ENCODE data around the gene VGLL1. TPM values are rescaled to one million over a fixed set of nuclear protein-coding genes. Genes with fewer than 3 reads are reported as not detected.

The VGLL1 gene
- total and polyA plus RNA-seq, 10 donors: not detected

DNA sequence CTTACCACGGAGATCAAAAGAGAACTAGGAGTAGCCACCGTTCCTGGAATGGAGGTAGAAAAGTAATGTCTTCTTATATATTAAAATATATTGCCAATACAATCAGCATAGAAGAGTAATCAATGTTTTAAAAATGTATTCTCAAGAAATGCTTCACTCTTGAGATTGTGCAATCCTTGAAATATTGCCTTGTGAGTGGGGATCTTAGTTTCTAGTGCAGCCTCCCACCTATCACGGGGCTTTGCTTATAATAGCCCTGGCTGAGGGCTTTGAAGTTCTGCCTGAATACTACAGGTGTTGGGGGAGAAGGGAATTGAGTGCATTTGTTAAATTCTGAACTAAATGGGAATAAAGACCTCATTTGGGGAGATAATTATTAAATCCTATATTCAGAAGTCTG lies 55.5 kb downstream of the VGLL1 start:
- H3K4me1 ChIP-seq: peaks cover 0 to 25% (median 0%) of the 10 kb centered on the region in 6 donors
- intact Hi-C loops (cut with DNase I; ENCODE audit: low total_unique reads): no loop called here
- no peak for DNase-seq
- WGBS, 5 donors: 52 to 69% (median 59%) methylated on average over 3 of the region's 3 CpGs
- TF ChIP-seq POLR2A (IDR thresholded peaks at IDR 0.05) (no peak), POLR2AphosphoS5 (IDR thresholded peaks at IDR 0.05) (no peak)
- TF ChIP-seq, protein P1, sequence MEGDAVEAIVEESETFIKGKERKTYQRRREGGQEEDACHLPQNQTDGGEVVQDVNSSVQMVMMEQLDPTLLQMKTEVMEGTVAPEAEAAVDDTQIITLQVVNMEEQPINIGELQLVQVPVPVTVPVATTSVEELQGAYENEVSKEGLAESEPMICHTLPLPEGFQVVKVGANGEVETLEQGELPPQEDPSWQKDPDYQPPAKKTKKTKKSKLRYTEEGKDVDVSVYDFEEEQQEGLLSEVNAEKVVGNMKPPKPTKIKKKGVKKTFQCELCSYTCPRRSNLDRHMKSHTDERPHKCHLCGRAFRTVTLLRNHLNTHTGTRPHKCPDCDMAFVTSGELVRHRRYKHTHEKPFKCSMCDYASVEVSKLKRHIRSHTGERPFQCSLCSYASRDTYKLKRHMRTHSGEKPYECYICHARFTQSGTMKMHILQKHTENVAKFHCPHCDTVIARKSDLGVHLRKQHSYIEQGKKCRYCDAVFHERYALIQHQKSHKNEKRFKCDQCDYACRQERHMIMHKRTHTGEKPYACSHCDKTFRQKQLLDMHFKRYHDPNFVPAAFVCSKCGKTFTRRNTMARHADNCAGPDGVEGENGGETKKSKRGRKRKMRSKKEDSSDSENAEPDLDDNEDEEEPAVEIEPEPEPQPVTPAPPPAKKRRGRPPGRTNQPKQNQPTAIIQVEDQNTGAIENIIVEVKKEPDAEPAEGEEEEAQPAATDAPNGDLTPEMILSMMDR (IDR thresholded peaks at IDR 0.05 in 8 of 11, conservative IDR thresholded peaks at IDR 0.05 in 3 of 11): no peak
- H3K27ac ChIP-seq: peak overlapping the region in 4 of 8 donors; percentile 2 to 65 (median 53)
- H3K9me3 ChIP-seq: no peaks in the 10 kb centered on the region
- no peaks in the 10 kb centered on the region for H3K36me3 ChIP-seq
- no peaks in the 10 kb centered on the region for H3K27me3 ChIP-seq (replicated peaks in 1 of 7)
- H3K4me3 ChIP-seq: no peak overlapping the region

DNA sequence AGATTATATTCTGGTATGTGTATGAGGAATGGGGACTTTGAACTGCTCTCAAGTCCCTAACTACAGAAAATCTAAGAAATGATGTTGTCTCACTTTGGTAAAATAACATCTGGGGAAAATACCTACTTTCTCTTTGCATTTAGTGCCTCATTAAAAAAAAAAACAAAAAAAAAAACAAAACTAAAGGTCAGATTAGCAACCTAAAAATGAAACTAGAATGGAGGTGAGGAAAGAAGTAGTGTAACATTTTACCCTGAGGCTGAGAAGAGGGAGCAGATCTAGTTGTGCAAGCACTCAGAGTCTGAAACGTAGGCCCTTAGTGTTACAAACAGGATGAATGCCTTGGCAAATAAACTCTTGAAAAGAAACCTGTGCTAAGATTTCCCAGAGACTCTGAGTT lies 56.0 kb downstream of the VGLL1 start:
- 26 to 61% (median 39%) methylated on average over 1 of the region's 1 CpG for WGBS, 5 donors
- peaks cover 0 to 25% (median 0%) of the 10 kb centered on the region in 6 donors for H3K4me1 ChIP-seq
- intact Hi-C loops (cut with DNase I; ENCODE audit: low total_unique reads): no loop called here
- no peaks in the 10 kb centered on the region for H3K9me3 ChIP-seq
- no peaks in the 10 kb centered on the region for H3K36me3 ChIP-seq
- no peak overlapping the region for H3K4me3 ChIP-seq
- TF ChIP-seq, protein P1 (IDR thresholded peaks at IDR 0.05 in 8 of 11, conservative IDR thresholded peaks at IDR 0.05 in 3 of 11): no peak
- TF ChIP-seq POLR2AphosphoS5 (IDR thresholded peaks at IDR 0.05) (no peak), POLR2A (IDR thresholded peaks at IDR 0.05) (no peak)
- DNase-seq: no peak
- no peaks in the 10 kb centered on the region for H3K27me3 ChIP-seq (replicated peaks in 1 of 7)
- H3K27ac ChIP-seq: peak overlapping the region in 4 of 8 donors; percentile 2 to 65 (median 53)

DNA sequence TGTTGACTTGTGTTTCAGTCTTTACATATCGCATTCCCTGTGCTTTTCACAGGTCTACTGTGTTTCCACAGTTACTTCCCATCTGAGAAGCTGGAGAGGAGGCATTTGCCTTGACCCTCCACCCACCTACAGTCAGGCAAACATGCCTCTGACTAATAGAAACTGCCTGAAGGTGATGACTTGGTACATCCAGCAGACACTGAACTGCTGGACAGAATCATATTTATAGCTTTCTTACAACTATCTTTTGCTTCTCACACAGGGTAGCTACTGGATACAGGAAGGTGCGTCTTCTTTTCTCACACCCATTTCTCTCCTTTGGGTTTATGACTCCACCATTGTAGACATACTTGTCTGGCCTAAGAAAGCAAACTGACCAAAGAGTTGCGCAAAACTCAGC lies 58.0 kb downstream of the VGLL1 start:
- Histone ChIP-seq H3K9me3 (no peaks in the 10 kb centered on the region), H3K4me3 (no peak overlapping the region), H3K36me3 (no peaks in the 10 kb centered on the region), H3K27me3 (replicated peaks in 1 of 7) (no peaks in the 10 kb centered on the region), H3K27ac (no peak overlapping the region), H3K4me1 (peaks cover 0 to 25% (median 0%) of the 10 kb centered on the region in 6 donors)
- TF ChIP-seq POLR2A (IDR thresholded peaks at IDR 0.05) (no peak), POLR2AphosphoS5 (IDR thresholded peaks at IDR 0.05) (no peak)
- TF ChIP-seq, protein P1 (IDR thresholded peaks at IDR 0.05 in 8 of 11, conservative IDR thresholded peaks at IDR 0.05 in 3 of 11): no peak
- no peak for DNase-seq
- 83 to 98% (median 92%) methylated on average over 3 of the region's 3 CpGs for WGBS, 5 donors
- intact Hi-C loops (cut with DNase I; ENCODE audit: low total_unique reads): no loop called here

DNA sequence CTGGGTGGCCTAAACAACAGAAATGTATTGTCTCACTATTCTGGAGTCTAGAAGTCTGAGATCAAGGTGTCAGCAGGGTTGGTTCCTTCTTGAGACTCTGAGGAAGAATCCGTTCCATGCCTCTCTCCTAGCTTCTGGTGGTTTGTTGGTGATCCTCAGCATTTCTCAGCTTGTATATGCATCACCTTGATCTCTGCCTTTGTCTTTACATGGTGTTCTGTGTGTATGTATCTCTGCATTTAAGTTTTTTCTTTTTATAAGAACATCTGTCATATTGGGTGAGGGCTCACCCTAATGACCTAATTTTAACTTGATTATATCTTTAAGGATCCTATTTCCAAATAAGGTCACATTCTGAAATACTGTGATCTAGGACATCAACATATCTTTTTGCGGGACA lies 65.3 kb downstream of the VGLL1 start:
- Histone ChIP-seq H3K27ac (no peak overlapping the region), H3K36me3 (no peaks in the 10 kb centered on the region), H3K4me1 (no peaks in the 10 kb centered on the region), H3K27me3 (replicated peaks in 1 of 7) (peaks cover 0 to 4% (median 0%) of the 10 kb centered on the region in 7 donors), H3K9me3 (no peaks in the 10 kb centered on the region), H3K4me3 (no peak overlapping the region)
- TF ChIP-seq, protein P1 (IDR thresholded peaks at IDR 0.05 in 8 of 11, conservative IDR thresholded peaks at IDR 0.05 in 3 of 11): no peak
- no peak for TF ChIP-seq POLR2AphosphoS5 (IDR thresholded peaks at IDR 0.05)
- TF ChIP-seq POLR2A (IDR thresholded peaks at IDR 0.05): no peak
- intact Hi-C loops (cut with DNase I; ENCODE audit: low total_unique reads): no loop called here
- WGBS, 5 donors: 84 to 100% (median 89%) methylated on average over 2 of the region's 2 CpGs
- no peak for DNase-seq

All from spleen (tissue), 11 donors.